Large intestine (tissue), 3 donors: ENCODE data around the gene KNDC1. TPM values are rescaled to one million over a fixed set of nuclear protein-coding genes. Genes with fewer than 3 reads are reported as not detected.

Source experiments
- DNase-seq, 2 donors: peaks; one replicate each; pipeline versions ENCODE4 v3.0.0 to v3.0.0-alpha.2; 2013
- H3K27ac ChIP-seq: one replicate; pipeline ENCODE4 v1.5.1; 2013; ENCODE audit warnings: low read length
- H3K27me3 ChIP-seq: 2 replicates; pipeline ENCODE4 v1.6.1; 2013; ENCODE audit warnings: low read length; ENCODE audit not compliant: control insufficient read depth, insufficient read depth
- H3K36me3 ChIP-seq: 2 replicates; pipeline ENCODE4 v1.6.1; 2013; ENCODE audit warnings: low read length; ENCODE audit not compliant: control insufficient read depth, insufficient read depth
- H3K4me1 ChIP-seq: one replicate; pipeline ENCODE4 v1.6.1; 2013; ENCODE audit warnings: low read length; ENCODE audit not compliant: control insufficient read depth, insufficient read depth
- H3K4me3 ChIP-seq: one replicate; pipeline ENCODE4 v1.5.1; 2013; ENCODE audit warnings: low read length
- H3K9me3 ChIP-seq: one replicate; pipeline ENCODE4 v1.6.1; 2013; ENCODE audit warnings: mild to moderate bottlenecking, low read depth, low read length, moderate library complexity; ENCODE audit not compliant: control insufficient read depth
- WGBS: methylation state at CpG from one replicate; pipeline ENCODE4 v1.1.5; 2013; ENCODE audit warnings: low lambda C conversion rate; ENCODE audit not compliant: insufficient coverage; 5-methylcytosine and 5-hydroxymethylcytosine counted together
- polyA plus RNA-seq: library from polyadenylated mRNA; unstranded; fragments of 120-200 nt; gene quantifications from one replicate; pipeline ENCODE4 v1.2.1, GENCODE V29; 2013

Gene KNDC1
- polyA plus RNA-seq, 1 donor: 18.8 TPM

- WGBS: no CpG with 5 or more reads among the region's 29 CpGs
- H3K36me3 ChIP-seq: peaks cover 14% of the 10 kb centered on the region
- no peak overlapping the region for H3K27ac ChIP-seq
- peaks cover 4% of the 10 kb centered on the region for H3K9me3 ChIP-seq
- H3K27me3 ChIP-seq: no peaks in the 10 kb centered on the region
- no peak for DNase-seq
- H3K4me1 ChIP-seq: no peaks in the 10 kb centered on the region
- H3K4me3 ChIP-seq: no peak overlapping the region
These were observed 42.1 kb downstream of the KNDC1 start for GRCh38 chr10:133201948-133202725.

- no peak for DNase-seq
- H3K4me1 ChIP-seq: no peaks in the 10 kb centered on the region
- WGBS: no CpG with 5 or more reads among the region's 62 CpGs
- peaks cover 4% of the 10 kb centered on the region for H3K9me3 ChIP-seq
- no peak overlapping the region for H3K27ac ChIP-seq
- peaks cover 14% of the 10 kb centered on the region for H3K36me3 ChIP-seq
- H3K4me3 ChIP-seq: no peak overlapping the region
- H3K27me3 ChIP-seq: no peaks in the 10 kb centered on the region
These were observed 43.0 kb downstream of the KNDC1 start for GRCh38 chr10:133202778-133203651.

GRCh38 chr10:133203652-133204195 is 43.7 kb downstream of the KNDC1 start:
- no peak for DNase-seq
- H3K4me1 ChIP-seq: no peaks in the 10 kb centered on the region
- peaks cover 14% of the 10 kb centered on the region for H3K36me3 ChIP-seq
- no peaks in the 10 kb centered on the region for H3K27me3 ChIP-seq
- H3K9me3 ChIP-seq: peaks cover 4% of the 10 kb centered on the region
- no CpG with 5 or more reads among the region's 31 CpGs for WGBS
- H3K4me3 ChIP-seq: no peak overlapping the region
- H3K27ac ChIP-seq: no peak overlapping the region

GRCh38 chr10:133204226-133205015 is 44.4 kb downstream of the KNDC1 start:
- no CpG with 5 or more reads among the region's 38 CpGs for WGBS

GRCh38 chr10:133205146-133205545 is 45.1 kb downstream of the KNDC1 start:
- no peak overlapping the region for H3K4me3 ChIP-seq
- H3K9me3 ChIP-seq: peaks cover 4% of the 10 kb centered on the region
- DNase-seq: no peak
- H3K27ac ChIP-seq: no peak overlapping the region
- no peaks in the 10 kb centered on the region for H3K4me1 ChIP-seq
- peaks cover 13% of the 10 kb centered on the region for H3K36me3 ChIP-seq
- H3K27me3 ChIP-seq: no peaks in the 10 kb centered on the region
- WGBS: no CpG with 5 or more reads among the region's 23 CpGs

More at GRCh38 chr10:133204226-133205015, 44.4 kb downstream of the KNDC1 start:
- H3K9me3 ChIP-seq: peaks cover 4% of the 10 kb centered on the region
- DNase-seq: no peak
- no peak overlapping the region for H3K4me3 ChIP-seq
- no peaks in the 10 kb centered on the region for H3K4me1 ChIP-seq
- peaks cover 13% of the 10 kb centered on the region for H3K36me3 ChIP-seq
- H3K27me3 ChIP-seq: no peaks in the 10 kb centered on the region
- H3K27ac ChIP-seq: no peak overlapping the region

GRCh38 chr10:133206356-133207040 is 46.5 kb downstream of the KNDC1 start:
- WGBS: no CpG with 5 or more reads among the region's 17 CpGs
- no peak overlapping the region for H3K4me3 ChIP-seq
- H3K9me3 ChIP-seq: peaks cover 4% of the 10 kb centered on the region
- H3K4me1 ChIP-seq: no peaks in the 10 kb centered on the region
- DNase-seq: no peak
- H3K27ac ChIP-seq: no peak overlapping the region
- H3K27me3 ChIP-seq: no peaks in the 10 kb centered on the region
- peaks cover 11% of the 10 kb centered on the region for H3K36me3 ChIP-seq

- DNase-seq: no peak
- peaks cover 9% of the 10 kb centered on the region for H3K36me3 ChIP-seq
- no CpG with 5 or more reads among the region's 36 CpGs for WGBS
- H3K27me3 ChIP-seq: no peaks in the 10 kb centered on the region
- H3K4me1 ChIP-seq: no peaks in the 10 kb centered on the region
- H3K9me3 ChIP-seq: peaks cover 4% of the 10 kb centered on the region
- no peak overlapping the region for H3K27ac ChIP-seq
- no peak overlapping the region for H3K4me3 ChIP-seq
These were observed 47.1 kb downstream of the KNDC1 start for GRCh38 chr10:133207041-133207600.

GRCh38 chr10:133207627-133208026 is 47.6 kb downstream of the KNDC1 start:
- peaks cover 4% of the 10 kb centered on the region for H3K9me3 ChIP-seq
- no peak overlapping the region for H3K4me3 ChIP-seq
- WGBS: no CpG with 5 or more reads among the region's 17 CpGs
- peaks cover 7% of the 10 kb centered on the region for H3K36me3 ChIP-seq
- no peak overlapping the region for H3K27ac ChIP-seq
- no peaks in the 10 kb centered on the region for H3K4me1 ChIP-seq
- H3K27me3 ChIP-seq: no peaks in the 10 kb centered on the region
- DNase-seq: no peak

- H3K9me3 ChIP-seq: peaks cover 4% of the 10 kb centered on the region
- H3K27ac ChIP-seq: no peak overlapping the region
- no peaks in the 10 kb centered on the region for H3K4me1 ChIP-seq
- peaks cover 8% of the 10 kb centered on the region for H3K36me3 ChIP-seq
- H3K4me3 ChIP-seq: no peak overlapping the region
- no CpG with 5 or more reads among the region's 18 CpGs for WGBS
- H3K27me3 ChIP-seq: no peaks in the 10 kb centered on the region
- DNase-seq: no peak
These were observed 48.4 kb downstream of the KNDC1 start for GRCh38 chr10:133208466-133208865.
